Measurements from ENCODE around the gene LAG3. TPM values are rescaled to one million over a fixed set of nuclear protein-coding genes. Genes with fewer than 3 reads are reported as not detected.

Gene LAG3
- total RNA-seq, 1 experiment from 2014 or later: 2.2 TPM

- peaks cover 52 to 64% of the 10 kb centered on the region in 2 experiments for H3K4me1 Mint-ChIP-seq
- no peak overlapping the region; a peak in 1 of 7 replicates for H3K27ac Mint-ChIP-seq
Observed at GRCh38 chr12:6825398-6826124, 53.2 kb downstream of the LAG3 start.

More at GRCh38 chr12:6825398-6826124, 53.2 kb downstream of the LAG3 start:
- WGBS (ENCODE audit: extremely low coverage, insufficient read length, low lambda C conversion rate): no CpG with 5 or more reads among the region's 19 CpGs
- H2AFZ ChIP-seq (ENCODE audit: low read length): no peak overlapping the region
- H2BK15ac ChIP-seq (ENCODE audit: low read depth, low read length): no peak overlapping the region
- Mint-ChIP-seq H3K36me3 (ENCODE audit: insufficient read depth in 1 of 3, low read depth in 3 of 3) (peaks cover 12 to 17% (median 16%) of the 10 kb centered on the region in 3 experiments), H3K4me3 (peak overlapping the region; percentile 54 to 62), H3K9me3 (no peaks in the 10 kb centered on the region), H3K27me3 (ENCODE audit: low read depth) (peaks cover 41% of the 10 kb centered on the region)
- H2BK12ac ChIP-seq (ENCODE audit: insufficient read length, low read depth, low read length): no peak overlapping the region
- H3K9me3 ChIP-seq (ENCODE audit: control insufficient read depth, low read depth, low read length): no peaks in the 10 kb centered on the region
- H4K20me1 ChIP-seq (ENCODE audit: control insufficient read depth, insufficient read depth, insufficient read length): peaks cover 6% of the 10 kb centered on the region
- H4K5ac ChIP-seq (ENCODE audit: insufficient read length, low read depth, low read length): no peak overlapping the region
- H3K14ac ChIP-seq (ENCODE audit: insufficient read depth, low read length): no peak overlapping the region
- peaks cover 22% of the 10 kb centered on the region for H3K23me2 ChIP-seq (ENCODE audit: insufficient read length, low read depth, low read length, poor library complexity, severe bottlenecking)
- H3K9ac ChIP-seq (ENCODE audit: extremely low read depth, insufficient read length, low read length): no peak overlapping the region
- peaks cover 2% of the 10 kb centered on the region; the same call in 1 of the 2 replicates for H3K79me2 ChIP-seq (ENCODE audit: insufficient read depth, low read length)
- H4K91ac ChIP-seq (ENCODE audit: insufficient read length, low read depth, low read length): no peak overlapping the region
- peak; percentile 92 for DNase-seq
- no peak overlapping the region for H3K23ac ChIP-seq (ENCODE audit: insufficient read length, low read depth, low read length)
- H3T11ph ChIP-seq (ENCODE audit: low read length): no peak overlapping the region
- H3K4ac ChIP-seq (ENCODE audit: low read depth, low read length): no peak overlapping the region
- H2BK20ac ChIP-seq (ENCODE audit: low read depth, low read length, poor library complexity, severe bottlenecking): no peak overlapping the region
- no peak overlapping the region for H2AK5ac ChIP-seq (ENCODE audit: insufficient read length, low read length)
- H3K79me1 ChIP-seq (ENCODE audit: insufficient read depth, low read depth, low read length, poor library complexity, severe bottlenecking): no peaks in the 10 kb centered on the region
- H3K56ac ChIP-seq (ENCODE audit: insufficient read length, low read depth, low read length): no peak overlapping the region
- H3K4me1 ChIP-seq (ENCODE audit: insufficient read depth, low read length): peaks cover 3% of the 10 kb centered on the region; the same call in 1 of the 2 replicates
- no peak overlapping the region for H3K18ac ChIP-seq (ENCODE audit: insufficient read length, low read depth, low read length)
- peak; percentile 98 for TF ChIP-seq CTCF (conservative IDR thresholded peaks at IDR 0.05)
- no peak overlapping the region for H2BK5ac ChIP-seq (ENCODE audit: insufficient read length, low read length)
- no peaks in the 10 kb centered on the region; the same call in 1 of the 2 replicates for H3K27me3 ChIP-seq (ENCODE audit: insufficient read depth, low read length)
- H4K8ac ChIP-seq (replicated peaks; ENCODE audit: insufficient read length, low read depth, low read length): no peak overlapping the region
- H3K4me2 ChIP-seq (ENCODE audit: insufficient read depth, insufficient read length, low read length): peak overlapping the region; percentile 81
- H2BK120ac ChIP-seq (ENCODE audit: low read depth, low read length, poor library complexity, severe bottlenecking): no peak overlapping the region
- no peak overlapping the region for H3K27ac ChIP-seq (ENCODE audit: insufficient read length, low read depth, low read length)
